ENCODE measurements around the gene LARGE2. TPM values are rescaled to one million over a fixed set of nuclear protein-coding genes. Genes with fewer than 3 reads are reported as not detected.

LARGE2 gene
- total and polyA plus RNA-seq, 2 of the 13 experiments (the other 11 are each of a cell fraction or from before 2014, with no cell fraction given) = 8.5 to 21.6 TPM

- TF ChIP-seq TGIF2 (CRISPR knock-in tag; IDR thresholded peaks at IDR 0.05) (peak; percentile 22; the same call in 1 of the 2 replicates), ZNF263 (CRISPR knock-in tag; IDR thresholded peaks at IDR 0.05) (no peak), PHF8 (CRISPR knock-in tag; IDR thresholded peaks at IDR 0.05) (peak; percentile 70), ZBTB21 (CRISPR knock-in tag; IDR thresholded peaks at IDR 0.05) (no peak), ZNF446 (CRISPR knock-in tag; IDR thresholded peaks at IDR 0.05) (peak; percentile 48; the same call in 1 of the 2 replicates), PHF21A (CRISPR knock-in tag; IDR thresholded peaks at IDR 0.05) (peak; percentile 30; the same call in 1 of the 2 replicates), KDM6A (CRISPR knock-in tag; IDR thresholded peaks at IDR 0.05; ENCODE audit: low read depth) (no peak), HNRNPLL (IDR thresholded peaks at IDR 0.05; ENCODE audit: low read depth, low read length, poor library complexity, severe bottlenecking) (peak; percentile 21), ZFP91 (CRISPR knock-in tag; IDR thresholded peaks at IDR 0.05; ENCODE audit: borderline replicate concordance) (peak; percentile 14; the same call in 1 of the 2 replicates), E2F2 (CRISPR knock-in tag; IDR thresholded peaks at IDR 0.05; ENCODE audit: borderline replicate concordance) (no peak), MYC (CRISPR knock-in tag; IDR thresholded peaks at IDR 0.05; ENCODE audit: borderline replicate concordance) (peak; percentile 47; the same call in 1 of the 2 replicates), ZZZ3 (CRISPR knock-in tag; IDR thresholded peaks at IDR 0.05; ENCODE audit: borderline replicate concordance) (no peak), MTERF4 (CRISPR knock-in tag; IDR thresholded peaks at IDR 0.05) (peak; percentile 59; the same call in 1 of the 2 replicates), ZNF629 (CRISPR knock-in tag; conservative IDR thresholded peaks at IDR 0.05) (peak; percentile 63; the same call in 1 of the 2 replicates), RCOR2 (CRISPR knock-in tag; IDR thresholded peaks at IDR 0.05) (0 out of 2 replicates have a peak, but pooled peaks have one; percentile 28), ZNF501 (CRISPR knock-in tag; IDR thresholded peaks at IDR 0.05) (no peak; the same call in none of the 2 replicates), ZBTB2 (CRISPR knock-in tag; IDR thresholded peaks at IDR 0.05; ENCODE audit: low read depth) (0 out of 2 replicates have a peak, but pooled peaks have one; percentile 5), ZNF235 (CRISPR knock-in tag; IDR thresholded peaks at IDR 0.05; ENCODE audit: borderline replicate concordance) (peak; percentile 50; the same call in 1 of the 2 replicates), U2AF1 (optimal IDR thresholded peaks at IDR 0.05; ENCODE audit: low read depth, low read length) (peak; percentile 45), GATA4 (IDR thresholded peaks at IDR 0.05; ENCODE audit: borderline replicate concordance, low read depth) (0 out of 2 replicates have a peak, but pooled peaks have one; percentile 22)
- TF ChIP-seq, protein P1, sequence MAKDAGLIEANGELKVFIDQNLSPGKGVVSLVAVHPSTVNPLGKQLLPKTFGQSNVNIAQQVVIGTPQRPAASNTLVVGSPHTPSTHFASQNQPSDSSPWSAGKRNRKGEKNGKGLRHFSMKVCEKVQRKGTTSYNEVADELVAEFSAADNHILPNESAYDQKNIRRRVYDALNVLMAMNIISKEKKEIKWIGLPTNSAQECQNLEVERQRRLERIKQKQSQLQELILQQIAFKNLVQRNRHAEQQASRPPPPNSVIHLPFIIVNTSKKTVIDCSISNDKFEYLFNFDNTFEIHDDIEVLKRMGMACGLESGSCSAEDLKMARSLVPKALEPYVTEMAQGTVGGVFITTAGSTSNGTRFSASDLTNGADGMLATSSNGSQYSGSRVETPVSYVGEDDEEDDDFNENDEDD (CRISPR knock-in tag; IDR thresholded peaks at IDR 0.05; ENCODE audit: borderline replicate concordance) = peak; percentile 61; the same call in 1 of the 2 replicates
Measured at GRCh38 chr11:45918331-45918941, 4.0 kb upstream of the LARGE2 start (continued).

Data from HepG2 (cell line).